HepG2 (cell line): Measurements from ENCODE around the gene SPRED2. TPM values are rescaled to one million over a fixed set of nuclear protein-coding genes. Genes with fewer than 3 reads are reported as not detected.

Experiments
- BCL3 ChIP-seq: sonication (generic); formaldehyde crosslinking; IDR thresholded peaks from 2 replicates; pipeline ENCODE4 v1.5.1; 2020; ENCODE audit warnings: mild to moderate bottlenecking, missing genetic modification reagents, moderate library complexity
- EP300 ChIP-seq, 3 experiments: sonication (generic) in 1 of 3; formaldehyde crosslinking in 1 of 3; IDR thresholded peaks; 2 replicates each; pipeline versions ENCODE4 v1.5.1 to v1.6.1; 2011 to 2020; ENCODE audit warnings: low read depth in 2 of 3, low read length in 2 of 3, borderline replicate concordance in 1 of 3, improper control_type of control experiment in 1 of 3, mild to moderate bottlenecking in 1 of 3, missing genetic modification reagents in 1 of 3, moderate library complexity in 1 of 3
- EZH2 ChIP-seq: conservative IDR thresholded peaks from 2 replicates; pipeline ENCODE4 v1.6.1; 2012; ENCODE audit warnings: mild to moderate bottlenecking, low read depth, low read length, moderate library complexity
- HHEX ChIP-seq: IDR thresholded peaks from 2 replicates; pipeline ENCODE4 v1.6.1; 2016; ENCODE audit warnings: control low read depth
- MAFK ChIP-seq, 2 experiments: IDR thresholded peaks in 1 of 2; conservative IDR thresholded peaks in 1 of 2; 2 replicates each; pipeline ENCODE4 v1.6.1; 2011; ENCODE audit warnings: improper control_type of control experiment in 2 of 2, low read length in 2 of 2
- MIXL1 ChIP-seq: IDR thresholded peaks from 2 replicates; pipeline ENCODE4 v1.6.1; 2016
- NCOR1 ChIP-seq: fragments of 200-600 bp; sonication (generic); IDR thresholded peaks from 2 replicates; pipeline ENCODE4 v1.7.0; 2017; ENCODE audit warnings: antibody characterized with exemption, low read length, borderline replicate concordance
- NFYB ChIP-seq: sonication (generic); formaldehyde crosslinking; IDR thresholded peaks from 2 replicates; pipeline ENCODE4 v1.4.0; 2020; ENCODE audit warnings: missing genetic modification reagents
- SOX6 ChIP-seq, 2 experiments: fragments of 450-650 bp in 1 of 2; sonication (generic) in 1 of 2; formaldehyde crosslinking in 1 of 2; IDR thresholded peaks; 2 replicates each; pipeline versions ENCODE4 v1.4.0 to v1.6.1; 2017 to 2020; ENCODE audit warnings: antibody characterized with exemption in 1 of 2, mild to moderate bottlenecking in 1 of 2, missing genetic modification reagents in 1 of 2
- ZBTB4 ChIP-seq: sonication (generic); formaldehyde crosslinking; IDR thresholded peaks from 2 replicates; pipeline ENCODE4 v1.4.0; 2020; ENCODE audit warnings: missing genetic modification reagents, mild to moderate bottlenecking, borderline replicate concordance
- ZNF101 ChIP-seq: sonication (generic); formaldehyde crosslinking; IDR thresholded peaks from 2 replicates; pipeline ENCODE4 v1.4.0; 2020; ENCODE audit warnings: mild to moderate bottlenecking, low read depth, missing genetic modification reagents, borderline replicate concordance
- ZNF292 ChIP-seq: sonication (generic); formaldehyde crosslinking; IDR thresholded peaks from 2 replicates; pipeline ENCODE4 v1.8.1; 2022; ENCODE audit warnings: mild to moderate bottlenecking, low read depth, missing genetic modification reagents, borderline replicate concordance
- ZNF572 ChIP-seq: sonication (generic); formaldehyde crosslinking; IDR thresholded peaks from 2 replicates; pipeline ENCODE4 v1.5.1; 2020; ENCODE audit warnings: mild to moderate bottlenecking, missing genetic modification reagents
- ZNF737 ChIP-seq: sonication (generic); formaldehyde crosslinking; IDR thresholded peaks from 2 replicates; pipeline ENCODE4 v1.5.0; 2020; ENCODE audit warnings: missing genetic modification reagents, mild to moderate bottlenecking, borderline replicate concordance
- ZXDC ChIP-seq: sonication (generic); formaldehyde crosslinking; IDR thresholded peaks from 2 replicates; pipeline ENCODE4 v1.5.0; 2020; ENCODE audit warnings: mild to moderate bottlenecking, missing genetic modification reagents
- ZZZ3 ChIP-seq: sonication (generic); formaldehyde crosslinking; IDR thresholded peaks from 2 replicates; pipeline ENCODE4 v1.4.0; 2020; ENCODE audit warnings: missing genetic modification reagents, mild to moderate bottlenecking, borderline replicate concordance
- polyA plus RNA-seq, 8 experiments: library from polyadenylated mRNA; depleted of rRNA in 3 of 8; stranded (reverse) in 7 of 8; unstranded in 1 of 8; fragments of >200 nt; fragmentation: Illumina TruSeq in 4 of 8; extraction: Trizol in 4 of 8; gene quantifications; 2 replicates each; pipeline versions ENCODE4 v1.2.1 to v1.2.3, GENCODE V29; 2011 to 2016; ENCODE audit warnings: low read depth in 4 of 8, missing spikeins in 1 of 8, mixed read lengths in 1 of 8; ENCODE audit not compliant: insufficient read depth in 1 of 8
- total RNA-seq, 5 experiments: library from RNA; depleted of rRNA; stranded (reverse); fragments of >200 nt; fragmentation: Illumina TruSeq; extraction: Trizol; gene quantifications; 2 replicates each; pipeline ENCODE4 v1.2.3, GENCODE V29; 2016; ENCODE audit warnings: low read depth in 1 of 5
- TF ChIP-seq, protein P1 (sequence below): sonication (generic); formaldehyde crosslinking; IDR thresholded peaks from 2 replicates; pipeline ENCODE4 v1.5.1; 2020; ENCODE audit warnings: missing genetic modification reagents, mild to moderate bottlenecking, borderline replicate concordance

The SPRED2 gene
- total and polyA plus RNA-seq, 2 of the 13 experiments (the other 11 are each of a cell fraction or from before 2014, with no cell fraction given), result 13.0 to 37.0 TPM

DNA sequence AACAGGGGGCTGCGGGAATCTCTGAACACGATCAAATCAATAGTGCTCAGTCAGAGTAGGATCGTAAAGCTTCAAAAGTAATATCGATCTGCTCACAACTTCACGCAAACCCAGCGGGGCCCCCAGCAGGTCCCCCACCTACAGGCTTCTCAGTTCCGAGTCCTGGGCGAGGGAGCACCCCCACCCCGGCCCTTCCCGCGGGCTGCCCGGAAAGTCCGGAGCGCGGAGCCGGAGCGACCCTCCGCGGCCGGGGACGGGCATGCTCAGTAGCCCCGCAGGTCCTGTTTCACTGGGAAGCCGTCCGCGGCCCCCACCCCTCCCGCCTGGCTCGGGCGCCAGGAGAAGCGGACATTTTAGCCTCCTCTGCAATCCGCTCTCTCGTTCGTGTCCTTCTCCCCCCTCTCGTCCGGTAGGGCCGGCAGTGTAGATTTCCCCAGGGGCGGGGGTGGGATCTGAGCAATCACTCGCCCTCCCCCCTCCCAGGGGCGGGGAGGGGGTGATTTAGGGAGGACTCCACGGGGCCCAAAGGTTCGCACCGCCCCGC is 3.3 kb upstream of the SPRED2 start (continued):
- TF ChIP-seq MAFK (conservative IDR thresholded peaks at IDR 0.05 in 1 of 2, IDR thresholded peaks at IDR 0.05 in 1 of 2; ENCODE audit: low read length in 2 of 2) (no peak), BCL3 (CRISPR knock-in tag) (no peak; the same call in 1 of the 2 replicates), MIXL1 (CRISPR knock-in tag) (0 out of 2 replicates have a peak, but pooled peaks have one; percentile 57), ZXDC (CRISPR knock-in tag) (0 out of 2 replicates have a peak, but pooled peaks have one; percentile 23), ZZZ3 (CRISPR knock-in tag) (no peak), ZNF101 (CRISPR knock-in tag) (no peak), ZNF292 (CRISPR knock-in tag) (peak; percentile 29; the same call in 1 of the 2 replicates), ZNF737 (CRISPR knock-in tag) (no peak), EP300 (IDR thresholded peaks at IDR 0.05; ENCODE audit: low read depth in 2 of 2, low read length in 2 of 2) (peak; percentile 51 to 57; a peak in 3 of 4 replicates), EP300 (CRISPR knock-in tag; IDR thresholded peaks at IDR 0.05; ENCODE audit: borderline replicate concordance) (no peak; the same call in 1 of the 2 replicates), HHEX (CRISPR knock-in tag) (no peak), NCOR1 (no peak), SOX6 (IDR thresholded peaks at IDR 0.05) (no peak), SOX6 (CRISPR knock-in tag; IDR thresholded peaks at IDR 0.05) (peak; percentile 74), ZBTB4 (CRISPR knock-in tag) (no peak), ZNF572 (CRISPR knock-in tag) (no peak), NFYB (peak; percentile 36; the same call in 1 of the 2 replicates), EZH2 (no peak)
- TF ChIP-seq, protein P1, sequence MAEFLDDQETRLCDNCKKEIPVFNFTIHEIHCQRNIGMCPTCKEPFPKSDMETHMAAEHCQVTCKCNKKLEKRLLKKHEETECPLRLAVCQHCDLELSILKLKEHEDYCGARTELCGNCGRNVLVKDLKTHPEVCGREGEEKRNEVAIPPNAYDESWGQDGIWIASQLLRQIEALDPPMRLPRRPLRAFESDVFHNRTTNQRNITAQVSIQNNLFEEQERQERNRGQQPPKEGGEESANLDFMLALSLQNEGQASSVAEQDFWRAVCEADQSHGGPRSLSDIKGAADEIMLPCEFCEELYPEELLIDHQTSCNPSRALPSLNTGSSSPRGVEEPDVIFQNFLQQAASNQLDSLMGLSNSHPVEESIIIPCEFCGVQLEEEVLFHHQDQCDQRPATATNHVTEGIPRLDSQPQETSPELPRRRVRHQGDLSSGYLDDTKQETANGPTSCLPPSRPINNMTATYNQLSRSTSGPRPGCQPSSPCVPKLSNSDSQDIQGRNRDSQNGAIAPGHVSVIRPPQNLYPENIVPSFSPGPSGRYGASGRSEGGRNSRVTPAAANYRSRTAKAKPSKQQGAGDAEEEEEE, result no peak
- TF ChIP-seq, all 625 proteins: peak for 316
